NCI-H345 (cell line): ENCODE measurements around the gene DUS1L.
"Not testable (repeated sequence)": the region's sequence is repeated elsewhere in the genome, so short reads cannot be mapped to it uniquely, and the experiment has no call there.

ENCODE experiments used
- DNase-seq: peaks from one replicate; lab custom pipeline; 2025; lab: John Stamatoyannopoulos, UW

DUS1L gene

DNA sequence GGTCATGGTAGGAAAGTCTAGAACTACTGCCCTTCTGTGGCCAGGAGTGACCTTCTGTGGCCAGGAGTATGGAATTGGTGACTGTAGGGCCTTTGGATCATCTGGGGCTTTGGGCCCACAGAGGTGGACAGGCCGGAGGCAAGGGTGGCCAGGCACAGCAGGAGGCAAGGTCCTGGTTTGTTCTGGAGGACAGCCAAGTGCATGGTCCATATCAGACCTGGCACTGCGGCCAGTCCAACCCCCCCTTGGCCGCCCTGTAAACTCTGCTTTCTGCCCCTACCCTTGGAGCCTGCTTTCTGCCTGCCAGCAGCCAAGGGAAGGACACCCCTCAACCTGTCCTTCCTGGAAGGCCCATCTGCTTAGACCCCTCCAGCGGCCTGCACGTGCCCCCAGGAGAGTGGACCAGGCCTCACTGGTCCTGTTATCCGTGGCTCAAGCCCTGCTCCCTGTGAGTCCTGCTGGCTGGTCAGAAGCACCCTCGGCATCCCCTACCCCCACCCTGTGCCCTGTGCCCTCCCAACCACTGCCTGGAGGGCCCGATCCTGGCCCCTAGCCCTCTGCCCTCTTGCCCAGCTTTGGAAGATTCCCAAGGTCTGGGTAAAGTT, 25.8 kb downstream of the DUS1L start:
- no peak for DNase-seq

DNA sequence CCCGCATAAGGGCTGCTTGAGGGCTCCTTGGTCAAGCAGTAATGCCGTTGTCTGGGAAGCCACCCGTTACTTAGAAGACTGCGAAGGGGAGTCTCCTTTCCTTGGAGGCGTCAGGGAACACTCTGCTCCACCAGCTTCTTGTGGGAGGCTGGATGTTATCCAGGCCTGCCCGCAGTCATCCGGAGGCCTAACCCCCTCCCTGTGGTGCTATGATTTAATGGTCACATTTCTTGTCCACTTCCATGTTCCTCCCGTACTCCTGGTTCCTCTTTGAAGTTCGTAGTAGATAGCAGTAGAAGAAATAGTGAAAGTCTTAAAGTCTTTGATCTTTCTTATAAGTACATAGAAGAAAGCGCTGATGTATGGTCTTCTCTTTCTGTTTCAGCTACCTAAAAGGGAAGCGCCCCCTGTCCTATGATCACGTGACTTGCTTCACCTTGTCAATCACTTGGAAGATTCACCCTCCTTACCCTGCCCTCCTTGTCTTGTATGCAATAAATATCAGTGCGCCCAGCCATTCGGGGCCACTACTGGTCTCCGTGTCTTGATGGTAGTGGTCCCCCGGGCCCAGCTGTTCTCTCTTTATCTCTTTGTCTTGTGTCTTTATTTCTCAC, 26.7 kb downstream of the DUS1L start:
- DNase-seq, result not testable (repeated sequence)

DNA sequence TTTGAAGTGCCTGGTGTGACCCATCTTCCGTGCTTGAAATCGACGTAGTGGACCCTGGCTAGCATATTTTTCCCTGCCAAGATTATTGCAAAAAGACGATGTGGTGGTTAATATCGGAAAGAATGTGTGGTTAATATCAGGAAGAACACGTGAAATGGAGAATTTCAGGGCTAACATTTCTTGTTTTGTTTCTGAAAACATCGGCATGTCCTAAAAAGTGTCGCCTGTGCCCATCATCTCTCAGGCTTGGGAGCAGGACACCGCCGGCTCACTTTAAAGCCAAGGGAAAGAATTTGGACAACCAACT, 27.8 kb downstream of the DUS1L start:
- no peak for DNase-seq

DNA sequence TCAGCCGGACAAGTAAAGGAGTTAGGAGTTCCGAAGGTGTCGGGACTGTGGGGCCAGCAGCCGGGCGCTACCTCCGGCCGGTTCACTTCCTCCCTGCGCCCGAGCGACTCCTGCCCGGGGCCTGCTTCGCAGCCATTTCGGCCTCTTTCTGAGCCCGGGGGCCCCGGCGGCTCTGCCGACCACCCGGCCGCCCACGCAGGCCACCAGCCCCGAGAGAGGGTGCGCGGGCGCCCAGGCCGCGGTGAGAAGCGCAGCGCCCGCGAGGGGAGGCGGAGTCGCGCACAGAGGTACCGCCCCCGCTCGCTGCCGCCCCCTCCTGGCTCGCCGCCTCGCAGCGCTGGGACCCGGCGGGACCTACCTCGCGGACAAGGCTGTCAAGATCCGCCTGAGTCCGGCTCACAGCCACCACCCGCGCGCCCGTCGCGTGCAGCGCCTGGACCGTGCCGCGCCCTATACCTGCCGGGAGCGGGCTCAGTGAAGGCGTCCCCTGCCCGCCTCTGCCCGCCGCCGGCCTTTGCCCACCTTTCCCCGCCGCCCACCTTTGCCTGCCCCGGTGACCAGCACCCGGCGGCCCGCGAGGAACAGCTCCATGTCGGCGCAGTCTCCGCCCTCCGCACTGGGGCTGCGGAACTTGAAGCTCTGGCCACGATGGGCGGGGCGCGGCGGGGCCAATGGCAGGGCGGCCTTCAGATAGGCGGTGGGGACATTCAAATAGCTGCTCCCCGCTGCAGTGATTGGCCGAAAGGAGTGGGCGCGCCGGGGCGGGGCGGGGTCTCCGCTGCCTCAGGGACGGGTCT, 28.3 kb downstream of the DUS1L start, which contains the start of gene DCXR:
DCXR (minus strand) TSS at position 606 of the 797 bp plus-strand sequence; CDS start at position 591, 15 bp downstream.
- peak; percentile 98 for DNase-seq

DNA sequence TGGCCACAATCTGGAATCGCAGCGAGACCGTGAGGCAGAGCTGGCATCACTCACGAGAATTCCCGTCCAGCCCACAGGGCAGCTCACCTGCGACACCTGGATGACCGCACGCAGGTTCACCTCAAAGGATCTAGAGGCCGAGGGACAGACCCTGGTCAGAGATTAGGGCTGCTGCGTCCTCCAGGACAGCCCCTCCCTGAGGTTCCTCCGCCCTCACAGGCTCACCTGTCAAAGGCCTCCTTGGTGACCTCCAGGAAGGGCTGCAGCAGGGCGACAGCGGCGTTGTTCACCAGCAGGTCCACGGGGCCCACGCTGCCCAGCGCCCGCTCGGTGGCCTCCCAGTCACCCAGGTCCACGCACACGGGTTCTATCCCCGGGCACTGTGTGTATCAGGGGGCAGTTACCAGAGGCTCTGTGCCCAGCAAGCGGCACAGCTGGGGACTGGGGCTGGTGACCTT, 28.9 kb downstream of the DUS1L start:
- DNase-seq, result no peak

DNA sequence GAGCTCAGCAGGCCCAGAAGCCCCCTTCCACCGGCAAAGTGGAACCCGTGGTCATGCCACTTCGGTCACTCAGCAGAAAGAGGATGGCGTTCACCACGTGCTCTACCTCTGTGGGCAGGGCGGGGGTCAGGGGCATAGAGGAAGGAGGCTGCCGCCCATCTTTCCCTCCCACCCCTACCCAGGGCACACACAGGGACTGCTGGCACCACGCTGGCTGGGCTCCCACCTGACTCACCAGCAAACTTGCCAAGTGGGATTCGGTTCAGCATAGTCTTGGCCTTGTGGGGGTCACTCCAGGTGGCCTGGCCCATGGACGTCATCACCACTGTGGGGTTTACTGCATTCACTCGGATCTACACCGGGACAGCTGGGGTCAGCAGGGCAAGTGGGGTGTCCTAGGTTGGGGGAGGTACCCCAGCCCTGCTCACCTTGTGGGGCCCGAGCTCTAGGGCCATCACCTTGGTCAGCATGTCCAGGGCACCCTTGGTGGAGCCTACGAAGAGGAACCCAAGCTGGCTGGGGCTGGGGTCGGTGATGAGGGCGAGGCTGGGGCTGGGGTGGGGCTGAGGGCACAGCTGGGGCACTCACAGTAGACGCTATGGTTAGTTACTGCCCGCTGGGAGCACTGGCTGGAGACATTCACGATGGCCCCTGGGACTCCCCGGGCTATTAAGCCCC, 29.5 kb downstream of the DUS1L start:
- no peak for DNase-seq

DNA sequence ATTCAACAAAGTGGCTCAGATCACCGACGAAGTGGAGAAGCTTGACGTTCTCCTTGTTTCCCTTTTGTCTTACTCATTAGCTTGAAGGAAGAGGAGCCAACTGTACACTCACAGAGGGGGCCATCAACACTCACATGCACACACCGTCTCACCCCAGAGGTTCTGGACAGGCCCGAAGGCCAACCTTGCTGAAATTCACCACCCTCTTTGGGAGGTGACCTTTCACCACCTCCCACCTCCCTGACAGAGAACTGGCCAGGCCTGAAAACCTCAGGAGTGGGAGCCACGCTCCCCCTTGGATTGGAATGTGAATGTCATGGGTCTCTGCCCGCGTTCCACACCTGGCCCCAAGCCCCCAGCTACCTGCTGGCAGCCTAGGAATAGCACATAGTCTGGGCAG, 30.1 kb downstream of the DUS1L start:
- DNase-seq, result no peak

DNA sequence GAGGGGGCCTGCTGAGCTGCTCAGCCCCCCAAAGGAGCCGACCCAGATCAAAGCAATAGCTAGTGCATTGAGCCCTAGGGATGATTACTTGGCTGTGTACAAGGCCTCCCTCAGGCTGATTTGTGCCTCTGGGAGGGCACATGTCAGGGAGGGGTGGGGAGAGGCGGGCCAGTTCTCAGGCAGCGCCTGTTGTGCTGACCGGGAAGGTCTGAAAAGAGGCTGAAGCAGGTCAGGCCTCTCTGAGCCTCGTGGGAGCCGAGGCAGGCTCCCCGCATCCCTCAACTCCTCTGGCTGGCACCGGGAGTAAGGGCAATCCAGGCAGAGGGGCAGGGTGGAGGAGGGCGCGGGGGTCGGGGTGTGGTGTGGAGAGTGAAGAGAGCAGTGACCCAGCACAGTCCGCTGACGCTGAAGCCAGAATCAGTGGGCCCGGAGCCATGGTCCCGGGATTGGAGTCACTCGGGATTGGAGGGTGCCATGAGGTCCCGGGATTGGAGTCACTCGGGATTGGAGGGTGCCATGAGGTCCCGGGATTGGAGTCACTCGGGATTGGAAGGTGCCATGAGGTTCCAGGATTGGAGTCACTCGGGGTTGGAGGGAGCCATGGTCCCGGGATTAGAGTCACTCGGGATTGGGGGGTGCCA, 31.1 kb downstream of the DUS1L start:
- DNase-seq, result no peak

DNA sequence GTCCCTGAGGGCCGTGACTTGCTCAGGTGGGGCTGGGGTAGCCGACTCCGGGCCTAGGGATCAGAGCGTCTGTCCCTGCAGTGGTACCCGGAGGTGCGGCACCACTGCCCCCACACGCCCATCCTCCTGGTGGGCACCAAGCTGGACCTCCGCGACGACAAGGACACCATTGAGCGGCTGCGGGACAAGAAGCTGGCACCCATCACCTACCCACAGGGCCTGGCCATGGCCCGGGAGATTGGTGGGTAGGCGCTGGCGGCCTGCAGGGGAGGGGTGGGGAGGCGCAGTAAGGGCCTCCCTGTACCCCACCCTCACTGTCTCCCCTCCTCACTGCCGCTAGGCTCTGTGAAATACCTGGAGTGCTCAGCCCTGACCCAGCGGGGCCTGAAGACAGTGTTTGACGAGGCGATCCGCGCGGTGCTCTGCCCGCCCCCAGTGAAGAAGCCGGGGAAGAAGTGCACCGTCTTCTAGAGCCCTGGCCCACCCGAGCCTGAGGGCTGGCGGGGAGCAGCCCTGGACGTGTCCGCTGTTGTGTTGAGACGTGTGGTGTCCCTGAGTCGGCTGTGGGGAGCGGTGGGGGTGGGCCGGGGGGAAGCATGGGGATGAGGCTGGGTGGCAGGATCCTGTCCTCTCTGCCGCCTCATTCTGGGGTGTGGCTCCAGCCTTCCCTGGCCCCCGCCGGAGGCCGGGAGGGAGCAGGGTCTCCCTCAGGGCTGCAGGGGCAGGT, 32.1 kb downstream of the DUS1L start:
- DNase-seq, result no peak

DNA sequence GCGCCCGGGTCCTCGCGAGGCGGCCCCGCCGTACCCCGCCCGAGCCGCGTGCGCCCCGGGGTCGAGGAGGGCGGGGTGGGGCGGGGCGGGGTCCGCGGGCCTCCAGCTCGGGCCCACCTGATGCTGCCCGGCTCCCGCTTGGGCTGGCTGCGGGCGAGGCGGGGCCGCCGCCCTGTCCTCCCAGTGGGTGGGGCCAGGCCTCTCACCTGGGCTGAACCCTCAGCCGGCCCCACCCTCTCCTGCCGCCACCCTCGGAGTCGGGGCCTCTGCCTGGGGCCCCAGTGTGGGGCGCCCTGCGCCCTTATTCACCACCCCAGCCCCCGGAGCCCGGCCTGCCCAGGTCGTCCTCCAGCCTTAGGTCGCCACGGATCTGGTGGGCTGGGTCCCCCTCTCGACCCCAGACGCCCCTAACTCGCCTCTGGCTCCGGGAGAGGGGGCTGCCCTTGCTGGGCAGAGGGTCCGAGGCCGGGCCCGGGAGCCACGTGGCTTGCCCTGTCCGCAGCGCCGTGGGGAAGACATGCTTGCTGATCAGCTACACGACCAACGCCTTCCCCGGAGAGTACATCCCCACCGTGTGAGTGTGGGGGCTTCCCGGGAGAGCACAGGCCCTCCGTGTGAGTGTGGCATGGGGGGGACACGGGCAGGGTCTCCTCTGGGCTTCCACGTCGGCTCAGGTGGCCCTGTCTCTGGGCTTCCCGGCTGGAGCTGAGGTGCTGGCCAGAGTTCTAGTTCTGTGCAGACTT, 33.5 kb downstream of the DUS1L start:
- DNase-seq, result peak; percentile 65

DNA sequence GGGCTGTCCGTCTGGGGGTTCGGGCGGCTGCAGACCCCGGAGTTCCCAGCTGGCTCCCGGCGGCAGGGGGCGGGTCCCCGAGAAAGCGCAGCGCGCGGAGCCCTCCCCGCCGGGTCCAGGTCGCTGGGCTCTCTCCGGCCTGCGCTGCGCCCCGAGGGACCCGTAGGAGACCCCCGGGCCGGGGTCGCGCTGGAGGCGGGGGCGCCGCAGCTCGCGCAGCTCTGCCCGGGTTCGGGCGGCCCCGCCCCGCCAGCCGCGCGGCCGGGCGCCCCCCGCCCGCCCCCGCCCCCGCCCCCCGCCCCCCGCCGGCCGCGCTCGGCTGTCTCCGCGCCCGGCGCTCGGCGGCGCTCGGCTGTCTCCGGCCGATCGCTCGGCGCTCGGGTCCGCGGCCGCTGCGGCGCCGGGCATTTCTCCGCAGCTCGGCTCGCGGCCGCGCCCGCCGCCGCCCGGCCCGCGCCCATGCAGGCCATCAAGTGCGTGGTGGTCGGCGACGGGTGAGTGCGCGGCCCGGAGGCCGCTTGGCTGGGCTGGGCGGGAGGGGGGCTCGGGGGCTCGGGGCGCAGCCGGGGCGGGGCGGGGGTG, 34.2 kb downstream of the DUS1L start, which contains the start of gene RAC3:
RAC3 (plus strand) TSS at position 376 of the 582 bp plus-strand sequence; CDS start at position 460, 84 bp downstream.
- DNase-seq, result peak; percentile 73

DNA sequence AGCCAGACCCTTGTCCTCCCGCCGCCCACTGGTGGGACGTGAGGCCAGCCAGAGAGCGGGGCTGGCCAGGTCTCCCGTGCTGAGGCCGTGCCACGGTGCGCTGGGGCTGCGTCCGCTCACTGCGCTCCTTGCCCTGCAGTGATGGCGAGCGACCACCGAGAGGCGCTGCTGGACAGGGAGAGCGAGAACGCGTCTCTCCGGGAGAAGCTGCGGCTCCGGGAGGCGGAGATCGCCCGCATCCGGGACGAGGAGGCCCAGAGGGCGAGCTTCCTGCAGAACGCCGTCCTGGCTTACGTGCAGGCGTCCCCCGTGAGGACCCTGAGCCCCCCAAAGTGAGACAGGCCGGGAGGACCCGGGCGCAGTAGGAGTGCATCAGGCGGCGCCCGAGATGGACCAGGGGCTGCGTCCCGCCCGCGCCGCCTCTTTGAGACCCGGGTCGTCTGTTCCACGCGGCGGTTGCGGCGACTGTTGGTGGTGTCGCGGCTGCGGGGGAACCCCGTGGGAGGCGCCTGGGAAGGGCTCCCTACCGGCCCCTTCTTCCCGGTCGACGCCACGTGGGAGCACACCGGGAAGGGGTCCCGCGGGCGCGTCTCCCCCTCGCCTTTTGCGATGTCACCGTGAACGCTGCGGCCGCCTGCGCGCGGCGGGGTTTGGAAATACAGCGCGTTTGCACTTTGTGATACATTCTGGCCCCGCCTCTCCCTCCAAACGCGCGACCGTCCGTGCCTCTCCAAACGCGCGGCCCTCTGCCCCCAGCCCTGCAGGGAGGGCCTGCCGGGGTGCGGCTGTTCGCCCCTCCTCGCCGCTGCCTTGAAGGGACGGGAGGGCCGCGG, 34.9 kb downstream of the DUS1L start:
- DNase-seq, result peak; percentile 89

DNA sequence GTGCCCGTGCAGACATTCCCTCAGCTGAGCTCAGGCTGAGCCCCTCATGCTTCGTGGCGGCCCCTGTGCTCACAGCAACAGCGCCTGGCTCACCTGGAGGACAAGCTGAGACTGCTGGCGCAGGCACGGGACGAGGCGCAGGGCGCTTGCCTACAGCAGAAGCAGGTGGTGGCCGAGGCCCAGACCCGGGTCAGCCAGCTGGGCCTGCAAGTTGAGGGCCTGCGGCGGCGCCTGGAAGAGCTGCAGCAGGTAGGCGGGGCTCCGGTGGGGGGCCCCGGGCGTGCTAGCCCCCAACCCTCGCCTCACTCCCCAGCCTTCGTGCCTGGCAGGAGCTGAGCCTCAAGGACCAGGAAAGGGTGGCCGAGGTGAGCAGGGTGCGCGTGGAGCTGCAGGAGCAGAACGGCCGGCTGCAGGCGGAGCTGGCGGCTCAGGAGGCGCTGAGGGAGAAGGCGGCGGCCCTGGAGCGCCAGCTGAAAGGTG, 35.6 kb downstream of the DUS1L start:
- DNase-seq, result no peak

DNA sequence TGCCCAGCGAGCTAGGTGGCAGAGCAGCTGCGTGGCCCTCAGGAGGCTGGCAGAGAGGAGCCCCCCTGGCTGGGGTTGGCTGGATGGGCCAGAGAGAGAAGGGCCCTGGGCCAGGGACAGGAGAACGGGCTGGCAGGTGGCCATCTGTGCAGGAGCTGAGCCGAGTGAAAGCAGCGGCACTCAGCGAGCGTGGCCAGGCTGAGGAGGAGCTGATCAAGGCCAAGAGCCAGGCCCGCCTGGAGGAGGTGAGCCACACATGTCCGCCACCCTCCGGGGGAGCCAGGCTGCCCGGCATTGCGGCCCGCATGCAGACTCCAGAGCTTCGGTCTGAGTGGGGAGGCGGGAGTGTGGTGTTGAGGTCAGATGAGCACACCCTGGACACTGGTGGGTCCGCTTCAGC, 36.2 kb downstream of the DUS1L start:
- DNase-seq, result no peak

DNA sequence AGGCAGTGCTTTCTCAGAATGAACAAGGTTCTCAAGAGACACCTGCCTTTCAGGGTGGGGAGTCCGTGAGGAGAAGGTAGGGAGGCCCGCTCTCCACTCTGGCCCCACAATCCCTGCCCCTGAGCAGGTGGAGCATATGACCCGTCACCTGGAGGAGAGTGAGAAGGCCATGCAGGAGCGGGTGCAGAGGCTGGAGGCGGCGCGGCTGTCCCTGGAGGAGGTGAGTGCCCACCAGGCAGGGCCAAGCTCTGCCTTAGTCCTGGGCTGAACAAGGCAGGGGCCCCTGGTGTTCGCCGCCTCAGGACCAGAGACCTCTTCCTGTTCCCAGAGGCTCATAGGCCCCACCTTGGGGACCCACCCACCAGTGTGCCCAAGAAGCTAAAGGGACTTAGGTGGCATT, 36.6 kb downstream of the DUS1L start:
- no peak for DNase-seq

DNA sequence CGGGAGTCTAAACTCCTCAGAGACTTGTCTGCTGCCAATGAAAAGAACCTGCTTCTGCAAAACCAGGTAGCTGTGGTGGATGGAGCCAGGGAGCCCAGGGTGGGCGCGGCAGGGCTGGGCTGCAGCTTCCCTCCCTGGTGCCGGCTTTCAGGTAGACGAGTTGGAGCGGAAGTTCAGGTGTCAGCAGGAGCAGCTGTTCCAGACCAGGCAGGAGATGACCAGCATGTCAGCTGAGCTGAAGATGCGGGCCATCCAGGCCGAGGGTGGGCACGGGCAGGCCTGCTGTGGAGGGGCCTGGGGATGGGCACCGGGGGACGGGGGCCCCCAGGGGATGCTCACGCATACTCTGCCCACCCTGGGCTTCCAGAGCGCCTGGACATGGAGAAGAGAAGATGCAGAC, 37.4 kb downstream of the DUS1L start:
- no peak for DNase-seq

DNA sequence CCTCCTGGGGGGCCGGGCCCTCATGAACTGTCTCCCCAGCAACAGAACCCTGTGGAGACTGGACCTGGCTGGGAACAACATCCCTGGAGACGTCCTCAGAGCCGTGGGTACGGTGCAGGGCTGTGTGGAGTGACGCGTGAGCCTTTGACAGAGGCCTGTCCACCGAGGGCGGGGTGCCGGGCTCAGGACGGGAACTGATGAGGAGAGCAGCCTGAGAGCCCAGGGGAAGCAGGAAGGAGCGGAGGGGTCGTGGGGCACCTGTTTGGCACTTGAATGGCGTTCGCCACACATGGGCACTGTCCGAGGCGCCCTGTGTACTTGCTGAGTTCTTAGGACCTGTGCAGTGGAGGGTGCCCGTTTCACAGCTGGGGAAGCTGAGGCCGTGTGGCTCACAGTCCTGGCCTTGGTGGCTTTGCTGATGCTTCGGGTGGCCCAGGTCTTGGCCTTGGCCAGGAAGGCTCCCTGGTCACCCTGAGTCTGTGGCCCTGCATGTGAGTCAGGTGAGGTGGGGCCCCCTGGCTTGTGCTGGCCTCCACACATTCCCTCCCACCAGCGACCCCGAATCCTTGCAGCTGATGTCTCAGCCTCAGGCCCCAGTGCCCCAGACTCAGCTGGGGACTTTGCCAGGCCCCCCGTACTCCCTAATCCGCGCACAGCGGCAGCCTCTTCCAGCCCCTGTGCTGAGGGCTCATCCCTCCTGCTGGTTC, 40.0 kb downstream of the DUS1L start:
- DNase-seq, result no peak

DNA sequence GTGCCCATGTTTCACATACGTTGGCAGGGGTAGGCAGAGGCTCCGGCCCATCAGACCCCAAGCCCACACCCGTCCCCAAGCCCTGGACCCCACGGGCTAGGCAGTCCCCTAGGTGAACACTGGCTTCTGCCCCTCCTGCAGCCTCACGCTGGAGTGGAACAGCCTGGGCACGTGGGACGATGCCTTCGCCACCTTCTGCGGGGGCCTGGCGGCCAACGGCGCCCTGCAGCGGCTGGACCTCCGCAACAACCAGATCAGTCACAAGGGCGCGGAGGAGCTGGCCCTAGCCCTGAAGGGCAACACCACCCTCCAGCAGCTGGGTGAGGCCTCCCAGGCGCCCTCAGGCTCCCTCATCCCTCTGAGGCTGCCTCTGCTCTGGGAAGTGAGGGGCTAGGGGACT, 40.7 kb downstream of the DUS1L start:
- DNase-seq, result no peak
